HK-2 (cell line): ENCODE data around the gene EIF2S2.

Experiments
- DNase-seq: peaks from one replicate; pipeline ENCODE4 v3.0.0-alpha.2; 2018; ENCODE audit not compliant: unreplicated experiment

EIF2S2 gene

DNA sequence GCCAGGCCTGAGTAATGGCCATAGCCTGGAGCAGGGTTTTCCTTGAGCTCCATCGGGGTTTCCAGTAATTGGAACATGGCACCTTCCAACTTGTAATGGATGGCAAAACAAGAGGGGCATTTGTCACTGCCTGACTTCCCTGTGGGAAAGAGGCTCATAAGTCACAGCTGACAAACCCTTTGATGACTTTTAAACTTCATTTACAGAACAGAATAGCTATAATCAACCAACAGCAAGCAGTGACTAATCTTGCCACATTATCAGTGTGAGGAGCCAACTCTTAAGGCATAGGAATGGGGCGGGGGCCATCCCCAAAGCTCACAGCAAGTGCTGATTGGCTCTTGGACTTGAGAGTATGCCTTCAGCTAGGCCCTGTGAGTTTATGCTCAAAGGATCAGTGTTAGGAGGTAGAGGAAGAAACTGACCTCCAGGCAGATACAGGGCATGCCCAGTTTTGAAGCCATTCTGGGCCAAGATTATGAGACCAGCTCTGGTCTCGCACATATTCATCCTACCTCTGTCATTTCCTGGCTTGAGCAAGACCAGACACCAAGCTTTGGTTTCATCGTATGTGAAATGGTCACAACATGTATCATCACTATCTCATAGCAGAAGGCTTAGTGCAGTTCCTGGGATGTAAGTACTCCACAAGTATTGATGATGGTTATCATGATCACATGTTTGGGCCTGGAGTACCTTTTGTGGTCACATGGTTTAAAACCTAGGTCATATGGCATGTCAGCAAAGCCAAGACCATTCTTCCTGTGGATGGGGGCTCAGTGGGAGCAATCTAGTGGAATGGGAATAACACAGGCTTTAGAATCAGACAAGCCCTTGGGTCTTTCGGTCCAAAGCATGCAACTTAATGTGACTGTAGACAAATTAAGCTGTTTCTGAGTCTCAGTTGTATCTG, 49.2 kb downstream of the EIF2S2 start:
- no peak for DNase-seq

DNA sequence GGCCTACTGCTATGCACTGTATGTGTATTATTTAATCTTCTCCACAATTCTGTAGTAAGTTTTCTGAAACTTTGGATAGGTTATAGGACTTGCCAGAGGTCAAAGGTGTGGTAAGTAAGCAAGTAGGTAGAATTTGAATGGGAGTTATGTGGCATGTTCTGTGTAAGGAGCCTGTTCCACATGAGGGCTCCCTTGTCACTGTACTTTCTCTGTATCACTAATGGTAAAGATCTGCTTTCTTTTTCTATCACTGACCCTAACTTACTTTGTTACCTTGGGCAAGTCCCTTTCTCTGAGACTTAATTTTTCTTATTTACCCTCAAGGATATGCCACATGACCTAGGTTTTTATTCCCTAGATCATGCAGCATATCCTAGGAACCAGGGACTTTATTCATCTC, 50.3 kb downstream of the EIF2S2 start:
- no peak for DNase-seq

DNA sequence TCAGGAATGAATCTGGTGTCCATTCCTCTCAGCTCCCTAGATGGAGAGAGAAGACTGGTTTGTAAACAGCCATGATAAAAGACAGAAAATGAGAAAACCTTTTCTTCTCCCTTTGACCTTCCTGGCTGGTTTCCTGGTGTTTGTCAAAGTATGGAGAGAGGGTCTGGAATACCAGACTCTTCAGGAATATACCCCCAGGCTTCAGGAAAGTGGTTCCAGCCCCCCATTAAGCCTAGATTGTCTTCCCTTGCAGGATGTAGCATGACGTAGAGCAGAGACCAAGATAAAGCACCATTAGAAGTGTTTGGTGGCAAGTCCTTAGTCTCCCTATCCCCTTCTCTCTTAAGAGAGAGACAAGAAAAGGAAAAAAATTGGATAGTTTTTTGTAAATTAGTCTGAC, 51.1 kb downstream of the EIF2S2 start:
- DNase-seq: no peak

DNA sequence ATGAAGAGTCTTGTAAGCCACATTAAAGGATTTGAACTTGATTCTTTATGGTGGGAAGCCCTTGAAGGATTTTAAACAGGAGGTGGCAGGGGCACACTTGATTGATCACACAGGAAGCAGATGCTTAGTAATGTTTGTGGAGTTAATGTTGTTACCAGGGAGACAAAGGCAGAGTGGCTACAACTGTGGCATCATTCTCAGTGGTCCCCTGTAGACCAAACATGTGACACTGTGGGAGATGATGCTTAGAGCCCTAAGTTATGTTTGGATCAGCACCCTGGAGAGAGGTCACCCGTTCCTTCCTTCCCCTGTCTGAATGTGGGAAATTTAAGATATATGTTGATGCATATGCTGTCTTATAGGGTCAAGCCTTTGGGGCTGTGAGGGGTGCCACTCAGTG, 53.2 kb downstream of the EIF2S2 start:
- no peak for DNase-seq

DNA sequence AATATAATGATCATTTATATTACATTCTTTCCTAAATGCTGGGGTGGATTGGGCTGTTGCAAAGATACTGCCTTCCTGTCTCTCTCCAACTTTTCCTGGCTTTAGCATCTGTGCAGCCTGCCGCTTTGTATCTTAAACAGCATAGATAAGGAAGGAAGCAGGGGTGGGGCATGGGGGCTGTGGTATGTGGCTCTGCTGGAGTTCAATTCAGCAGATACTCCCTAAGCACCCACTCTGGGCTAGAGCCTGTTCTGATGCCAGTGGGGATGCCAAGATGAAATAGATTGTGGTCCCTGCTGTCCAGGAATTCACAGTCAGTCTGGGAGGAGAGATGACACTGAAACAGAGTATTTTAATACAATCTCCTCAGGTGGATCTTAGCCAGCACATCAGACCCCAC, 56.8 kb downstream of the EIF2S2 start:
- no peak for DNase-seq

DNA sequence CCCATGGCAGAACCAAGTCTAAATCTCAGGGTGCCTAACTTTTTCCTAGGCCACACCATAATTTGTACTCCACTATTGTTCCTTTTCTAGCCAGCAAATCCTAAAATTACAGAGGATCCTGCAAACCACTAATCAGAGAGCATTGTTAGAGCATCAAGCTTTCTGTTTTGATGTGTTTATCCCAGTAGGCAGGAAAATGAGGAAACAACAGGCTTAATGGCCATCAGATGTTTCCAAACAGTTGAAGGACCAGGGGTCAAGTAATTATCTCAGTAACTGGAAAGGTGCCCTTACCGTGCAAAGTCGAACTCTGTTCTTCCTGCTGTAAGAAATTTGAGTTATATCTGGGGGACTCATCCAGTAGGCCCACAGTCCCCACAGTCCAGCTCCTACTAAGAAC, 59.6 kb downstream of the EIF2S2 start:
- no peak for DNase-seq

DNA sequence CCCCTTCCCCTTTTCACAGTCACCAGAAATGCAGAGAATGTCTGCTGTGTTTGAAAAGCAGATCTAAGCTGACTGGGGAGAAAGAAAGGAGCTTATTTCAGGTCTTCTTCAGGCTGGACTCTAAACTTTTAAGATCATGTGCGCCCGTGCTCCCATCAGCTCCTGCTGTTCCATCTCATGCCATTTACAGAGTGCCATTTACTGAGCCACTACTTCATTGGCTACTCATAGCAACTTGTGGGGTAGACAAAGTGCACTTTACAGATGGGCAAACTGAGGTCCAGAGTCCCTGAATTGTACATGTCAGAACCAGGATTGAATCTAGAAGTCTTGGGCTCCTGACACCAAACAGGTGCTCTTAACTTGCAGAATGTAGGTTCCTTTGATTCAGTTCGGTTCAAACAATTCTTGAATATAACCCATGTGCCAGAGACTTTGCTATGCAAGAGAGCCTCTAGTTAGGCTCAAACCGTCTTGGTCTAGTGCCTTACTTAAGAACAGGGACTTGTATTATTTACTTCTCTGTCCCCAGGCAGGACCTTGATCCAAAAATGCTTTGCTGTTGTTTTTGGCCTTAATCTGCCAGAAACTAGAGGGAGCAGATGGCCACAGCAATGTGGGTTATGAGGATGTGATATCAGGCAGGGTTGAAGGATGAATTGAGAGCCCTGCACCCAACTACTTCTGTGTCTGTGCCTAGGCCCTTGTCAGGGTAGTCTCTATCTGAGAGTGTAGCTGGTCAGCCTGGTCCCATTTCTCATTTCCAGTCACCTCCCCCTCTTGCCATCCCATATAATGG, 61.9 kb downstream of the EIF2S2 start:
- DNase-seq: no peak

DNA sequence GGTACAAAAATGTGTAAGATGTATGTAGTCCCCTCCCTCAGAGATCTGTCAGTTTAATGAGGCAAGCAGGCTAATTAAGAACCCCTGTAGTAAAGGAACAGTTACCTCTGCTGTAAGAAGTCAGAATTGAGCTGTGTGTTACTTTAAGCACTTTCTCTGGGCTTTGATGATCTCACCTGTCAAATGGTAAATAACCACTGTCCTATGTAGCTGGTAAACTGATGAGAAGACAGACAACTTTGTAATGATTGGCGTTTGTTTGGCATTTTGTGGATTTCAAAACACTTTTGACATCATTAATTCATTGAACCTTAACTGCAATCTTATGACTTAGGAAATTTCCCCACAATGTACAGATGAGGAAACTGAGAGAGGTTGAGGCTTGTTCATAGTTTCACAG, 62.7 kb downstream of the EIF2S2 start:
- DNase-seq: no peak

DNA sequence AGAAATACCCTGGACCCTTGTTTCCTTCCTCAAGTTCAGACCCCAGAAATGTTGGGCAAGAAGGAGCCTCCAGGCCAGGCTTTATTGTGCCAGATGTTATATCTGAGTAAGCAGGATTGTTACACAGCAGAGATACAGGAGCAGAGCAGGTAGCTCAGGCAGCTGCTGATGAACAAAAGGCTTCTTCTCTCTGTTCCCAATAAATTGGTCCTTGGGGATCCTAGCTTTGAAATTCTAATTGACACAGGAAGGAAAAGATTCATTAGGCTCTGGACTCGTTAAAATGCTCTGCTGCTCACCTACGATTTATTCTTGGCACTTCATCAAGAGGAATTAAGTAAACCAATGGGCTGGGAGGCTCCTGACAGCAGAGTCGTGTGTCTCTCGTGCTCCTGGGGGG, 64.1 kb downstream of the EIF2S2 start:
- DNase-seq: no peak

DNA sequence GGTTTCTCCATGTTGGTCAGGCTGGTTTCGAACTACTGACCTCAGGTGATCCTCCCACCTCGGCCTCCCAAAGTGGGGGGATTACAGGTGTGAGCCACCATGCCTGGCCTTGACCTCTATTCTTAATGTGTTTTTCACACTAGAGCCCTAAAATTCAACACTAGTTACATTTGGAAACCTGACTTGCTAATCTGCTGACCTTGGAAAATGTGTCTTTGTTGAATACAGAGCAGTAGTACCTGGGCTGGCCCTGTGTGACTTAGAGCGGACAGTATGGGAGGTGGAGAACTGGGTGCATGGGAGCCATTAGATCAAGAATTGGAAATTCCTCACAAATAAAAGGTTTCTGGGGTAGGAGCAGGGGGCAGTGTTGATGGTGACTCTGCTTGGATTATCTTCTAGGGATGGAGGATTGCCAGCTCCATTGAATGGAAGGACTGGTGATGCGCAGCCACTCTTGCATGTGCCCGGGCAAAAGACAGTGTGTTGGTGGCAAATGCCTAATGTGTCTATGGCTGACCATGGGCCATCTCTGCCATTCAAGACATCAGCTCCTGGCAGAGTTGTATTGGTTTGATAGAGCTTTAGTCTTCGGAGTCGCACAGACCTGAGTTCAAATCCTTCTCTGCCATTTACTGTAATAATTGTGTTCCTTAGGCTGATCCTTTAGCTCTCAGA, 64.9 kb downstream of the EIF2S2 start:
- DNase-seq: no peak

DNA sequence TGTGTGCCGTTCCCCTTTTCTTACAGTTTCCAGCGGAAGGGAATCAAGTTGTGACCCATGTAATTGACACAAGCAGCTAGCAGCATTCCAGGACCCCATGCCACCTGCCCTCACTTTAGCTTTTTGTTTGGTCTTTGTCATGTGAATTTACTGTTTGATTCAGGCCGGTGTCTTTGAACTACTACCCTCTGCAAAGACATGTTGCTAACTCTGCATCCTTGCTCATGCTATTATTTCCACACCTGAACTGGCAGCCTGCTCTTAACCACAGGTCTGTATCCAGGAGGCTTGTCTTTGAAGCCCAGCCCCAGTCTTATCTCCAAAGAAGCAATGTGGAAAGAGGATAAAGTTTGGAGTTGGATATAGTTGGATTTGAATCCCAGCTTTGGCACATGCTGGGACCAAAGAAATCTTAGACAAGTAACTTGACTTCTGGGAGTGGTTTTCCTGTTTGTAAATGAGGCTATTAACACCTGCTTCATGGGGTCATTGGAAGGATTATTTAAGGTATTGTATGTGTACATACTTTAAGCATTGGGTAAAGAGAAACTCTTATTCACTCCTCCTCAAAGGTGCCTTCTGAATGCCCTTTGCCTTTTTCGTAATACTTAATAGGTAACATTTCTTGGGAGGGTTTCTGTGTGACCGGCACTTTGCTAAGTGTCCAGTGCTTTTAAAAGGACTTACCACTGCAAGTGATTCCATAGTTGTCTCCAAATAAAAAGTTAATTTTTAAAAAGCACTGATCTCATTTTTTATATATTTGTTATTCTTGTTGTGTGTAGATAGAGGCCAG, 65.9 kb downstream of the EIF2S2 start:
- no peak for DNase-seq

DNA sequence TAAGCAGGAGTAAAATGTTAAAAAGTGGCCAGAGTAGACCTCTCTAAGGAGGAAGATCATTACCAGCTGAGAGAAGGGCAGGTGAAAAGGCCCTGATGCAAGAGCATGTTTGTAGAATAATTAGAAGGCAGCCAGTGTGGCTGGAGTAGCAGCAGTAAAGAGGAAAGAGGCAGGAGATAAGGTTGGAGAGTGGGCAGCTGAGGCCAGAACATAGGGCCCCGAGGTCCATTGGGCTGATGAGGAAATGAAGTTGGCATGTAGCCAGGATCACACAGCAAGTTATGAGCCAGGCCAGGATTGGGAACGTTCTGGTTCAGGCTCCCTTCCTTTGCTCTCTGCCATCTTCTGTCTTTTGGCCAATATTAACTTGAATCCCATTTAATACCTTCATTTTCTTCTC, 66.7 kb downstream of the EIF2S2 start:
- DNase-seq: no peak

DNA sequence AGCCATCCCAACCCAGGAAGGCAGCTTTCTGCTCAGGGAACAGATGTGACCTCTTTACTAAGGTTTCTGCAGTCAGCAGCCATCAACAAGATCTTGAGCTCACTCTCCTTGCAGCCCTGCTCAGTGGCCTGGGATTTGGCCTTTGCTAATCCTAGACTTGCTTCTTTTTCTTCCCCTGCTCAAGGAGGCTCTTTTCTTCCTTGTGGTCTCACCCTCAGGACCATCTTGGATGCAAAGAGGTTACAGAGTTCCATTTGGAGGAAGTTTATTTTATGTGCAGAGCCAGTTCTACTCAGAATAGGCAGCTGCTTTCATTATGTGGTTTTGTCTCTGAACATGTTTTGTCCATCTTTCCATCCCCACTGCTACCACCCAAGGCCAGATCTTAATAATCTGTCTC, 69.0 kb downstream of the EIF2S2 start:
- DNase-seq: no peak

DNA sequence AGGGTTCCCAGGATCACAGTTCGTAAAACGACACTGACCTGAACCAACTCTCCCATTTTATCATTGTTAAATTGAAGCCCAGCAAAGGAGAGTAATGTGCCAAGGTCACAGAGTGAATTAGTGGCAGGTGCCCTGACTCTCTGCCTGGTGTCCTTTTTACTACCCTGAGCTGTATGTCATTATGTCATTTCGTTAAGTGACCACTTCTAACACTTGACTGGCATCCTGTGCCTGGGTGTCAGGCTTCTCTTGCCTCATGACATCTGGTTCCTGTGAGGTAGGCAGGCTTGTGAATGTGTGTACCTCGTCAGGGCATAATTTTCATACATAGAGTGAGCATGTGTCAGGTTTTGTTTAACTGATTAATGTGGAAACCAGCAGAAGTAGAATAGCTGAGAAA, 69.8 kb downstream of the EIF2S2 start:
- DNase-seq: no peak

DNA sequence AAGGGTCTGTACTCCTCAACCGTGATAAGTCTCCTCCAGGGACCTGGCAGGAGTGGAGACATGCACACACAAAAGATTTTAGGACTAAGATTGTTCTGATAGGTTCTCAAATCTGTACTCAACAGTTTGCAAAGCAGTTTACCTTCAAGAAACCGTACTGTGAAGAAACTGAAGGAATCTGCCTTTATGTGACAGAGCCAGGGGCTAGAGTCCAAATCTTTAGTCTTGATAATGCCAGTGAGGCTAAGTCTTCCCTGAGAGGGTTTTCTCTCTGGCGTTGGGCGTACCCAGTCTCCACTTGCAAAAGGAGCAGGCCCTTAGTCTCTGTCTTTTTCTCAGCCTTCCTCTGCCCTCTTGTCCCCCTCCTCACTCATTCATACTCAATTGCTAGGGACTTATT, 70.8 kb downstream of the EIF2S2 start:
- DNase-seq: no peak

DNA sequence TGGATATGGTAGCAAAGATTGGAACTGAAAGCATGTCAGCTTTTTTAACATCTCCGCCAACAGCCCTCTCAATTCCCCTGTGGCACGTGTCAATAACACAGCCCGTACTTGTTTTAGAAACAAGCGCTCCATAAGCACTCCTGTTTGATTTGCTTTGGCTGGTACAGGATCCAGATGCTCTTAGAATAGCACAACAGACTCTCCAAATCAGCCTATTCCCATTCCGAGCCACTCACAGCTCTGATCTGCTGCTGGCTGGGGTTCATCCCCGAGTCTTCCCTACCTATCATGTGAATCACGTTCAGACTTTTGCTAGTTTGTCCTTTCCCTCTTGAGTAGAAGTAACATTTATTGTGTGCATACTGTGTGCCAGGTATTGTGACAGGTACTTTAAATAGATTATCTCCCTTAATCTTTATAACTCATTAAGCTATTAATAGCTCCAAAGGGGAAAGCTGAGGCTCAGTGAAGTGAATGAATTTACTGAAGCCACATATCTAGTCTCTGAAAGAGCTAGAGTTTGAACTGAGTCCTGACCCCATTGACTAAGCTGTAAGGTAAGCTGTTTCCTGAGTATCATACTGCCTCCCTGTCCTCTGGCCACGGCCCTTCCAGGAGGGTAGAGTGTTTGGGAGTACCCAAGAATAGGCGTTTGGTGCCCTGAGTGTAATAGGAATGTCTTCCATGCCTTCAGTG, 71.6 kb downstream of the EIF2S2 start:
- DNase-seq: no peak
